ENCODE results near the gene ORMDL3.
"Not testable (repeated sequence)": the region's sequence is repeated elsewhere in the genome, so short reads cannot be mapped to it uniquely, and the experiment has no call there.

Gene ORMDL3

DNA sequence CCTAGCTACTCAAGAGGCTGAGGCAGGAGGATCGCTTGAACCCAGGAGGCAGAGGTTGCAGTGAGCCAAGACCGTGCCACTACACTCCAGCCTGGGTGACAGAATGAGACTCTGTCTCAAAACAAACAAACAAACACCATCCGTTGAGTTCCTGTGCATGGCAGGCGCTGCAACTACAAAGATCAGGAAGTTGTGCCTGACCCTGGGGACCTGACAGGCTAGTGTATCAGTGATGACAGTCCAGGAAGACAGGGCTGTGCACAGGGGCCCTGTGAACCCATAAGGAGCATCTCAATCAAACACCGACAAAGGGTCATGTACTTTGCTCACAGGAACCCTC, 21.1 kb upstream of the ORMDL3 start:
- DNase-seq: not testable (repeated sequence)

DNA sequence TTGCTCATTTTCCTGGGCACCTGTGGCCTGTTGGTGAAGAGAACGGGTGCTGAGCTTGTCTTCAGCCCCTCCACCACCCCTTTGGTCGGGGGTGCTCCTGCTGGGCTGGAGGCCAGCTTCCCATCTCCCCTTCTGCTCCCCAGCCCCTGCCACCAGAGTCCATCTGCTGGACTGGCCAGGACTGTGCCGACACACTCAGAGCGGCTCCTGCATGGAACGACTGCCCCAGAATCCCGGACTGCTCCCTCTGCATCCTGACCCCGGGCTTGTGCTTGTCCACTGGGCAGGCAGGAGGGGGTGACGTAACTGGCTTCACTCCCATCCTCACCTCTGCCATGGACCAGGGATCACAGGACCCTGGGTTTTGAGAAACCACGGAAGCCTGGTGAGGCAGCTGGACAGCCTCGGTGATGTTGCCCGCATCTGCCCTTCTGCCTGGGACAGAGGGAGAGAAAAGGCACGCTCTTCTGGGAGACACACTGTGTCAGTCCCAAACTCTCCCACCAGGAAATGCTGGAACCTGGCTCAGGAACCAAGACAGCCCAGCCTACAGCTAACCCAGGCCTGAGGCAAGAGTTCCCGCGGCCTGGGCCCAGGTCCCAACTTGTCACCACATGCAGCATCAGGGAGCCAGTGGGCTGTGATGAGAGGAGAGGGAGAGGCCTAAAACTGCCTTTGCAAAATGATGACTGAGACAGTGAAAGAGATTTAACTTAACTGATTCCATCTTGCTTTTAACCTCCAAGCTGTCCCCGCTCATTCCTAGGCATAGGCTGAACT, 19.3 kb upstream of the ORMDL3 start:
- no peak for DNase-seq

DNA sequence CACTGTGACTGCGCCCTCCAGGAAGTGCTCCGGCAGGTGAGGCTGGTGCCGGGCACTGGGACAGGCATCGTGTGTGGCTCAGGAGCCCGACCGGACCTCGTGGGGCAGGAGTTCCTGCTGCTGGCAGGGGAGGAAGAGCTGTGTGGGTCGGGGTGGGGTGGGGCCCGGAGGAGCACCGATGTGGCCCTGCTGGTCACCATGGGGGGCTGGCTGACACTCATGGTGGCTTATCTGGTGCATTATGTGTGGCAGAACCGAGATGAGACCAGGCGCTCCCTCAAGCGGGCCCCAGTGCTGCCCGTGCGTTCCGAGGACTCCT, 17.0 kb upstream of the ORMDL3 start:
- DNase-seq: no peak

DNA sequence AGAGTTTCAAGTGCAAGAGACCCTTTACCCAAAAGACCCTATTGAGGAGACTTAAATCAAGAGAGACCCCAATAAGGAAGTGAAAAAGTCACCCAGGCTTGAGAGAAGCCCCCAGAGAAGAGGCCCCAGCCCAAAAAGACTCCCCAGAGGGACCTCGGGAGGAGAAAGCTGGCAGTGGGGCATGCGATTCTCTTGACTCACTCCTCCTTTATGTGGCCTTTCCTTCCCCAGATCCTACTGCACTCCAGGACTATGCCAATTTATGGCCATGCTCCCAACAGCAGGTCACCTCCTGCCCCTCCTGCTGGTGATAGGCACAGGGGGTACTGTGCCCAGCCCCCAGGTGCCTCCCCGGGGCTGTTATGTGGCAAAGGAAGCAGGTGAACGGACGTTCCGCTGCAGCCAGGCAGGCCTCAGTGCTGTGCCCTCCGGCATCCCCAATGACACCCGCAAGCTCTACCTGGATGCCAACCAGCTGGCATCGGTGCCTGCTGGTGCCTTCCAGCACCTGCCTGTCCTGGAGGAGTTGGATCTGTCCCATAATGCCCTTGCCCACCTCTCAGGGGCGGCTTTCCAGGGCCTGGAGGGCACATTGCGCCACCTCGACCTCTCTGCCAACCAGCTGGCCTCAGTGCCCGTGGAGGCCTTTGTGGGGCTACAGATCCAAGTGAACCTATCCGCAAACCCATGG, 16.4 kb upstream of the ORMDL3 start:
- DNase-seq: no peak

DNA sequence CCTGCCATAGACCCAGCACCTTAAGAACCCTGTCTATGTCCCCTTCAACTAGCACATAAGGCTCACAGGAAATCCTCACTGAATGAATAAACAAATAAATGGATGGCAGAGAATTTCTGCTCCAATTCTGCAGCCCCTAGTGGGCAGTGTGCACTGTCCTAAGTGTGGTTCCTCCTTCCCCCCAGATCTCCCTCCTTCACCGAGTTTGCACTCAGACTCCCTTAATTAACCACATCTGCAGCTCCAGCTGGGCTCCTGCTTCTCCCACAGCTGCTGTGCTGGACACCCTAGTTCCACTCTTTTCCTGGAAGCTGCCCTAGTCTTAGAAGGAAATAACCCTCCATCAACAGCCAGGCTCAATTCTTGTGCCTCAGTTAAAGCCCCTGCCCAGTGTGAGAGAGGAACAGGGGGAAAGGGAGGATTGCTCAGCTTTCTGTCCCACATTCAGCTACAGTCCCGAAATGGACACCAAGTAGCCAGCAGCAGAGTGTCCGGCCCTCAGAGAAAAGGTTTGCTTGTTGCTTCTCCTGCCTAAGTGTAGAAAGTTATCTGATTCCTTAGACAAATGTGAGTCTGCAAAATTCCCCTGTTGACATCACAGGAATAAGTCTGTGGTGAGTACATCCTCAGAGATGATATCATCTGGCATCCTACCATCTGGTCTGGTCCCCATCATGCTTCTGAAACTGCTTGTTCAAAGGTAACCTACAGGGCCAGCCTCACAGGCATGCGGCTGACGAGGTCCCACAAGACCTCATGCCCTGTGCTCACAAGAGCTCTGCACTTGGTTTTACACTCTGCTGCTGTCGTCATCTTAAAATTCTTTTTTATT, 12.4 kb upstream of the ORMDL3 start:
- no peak for DNase-seq

DNA sequence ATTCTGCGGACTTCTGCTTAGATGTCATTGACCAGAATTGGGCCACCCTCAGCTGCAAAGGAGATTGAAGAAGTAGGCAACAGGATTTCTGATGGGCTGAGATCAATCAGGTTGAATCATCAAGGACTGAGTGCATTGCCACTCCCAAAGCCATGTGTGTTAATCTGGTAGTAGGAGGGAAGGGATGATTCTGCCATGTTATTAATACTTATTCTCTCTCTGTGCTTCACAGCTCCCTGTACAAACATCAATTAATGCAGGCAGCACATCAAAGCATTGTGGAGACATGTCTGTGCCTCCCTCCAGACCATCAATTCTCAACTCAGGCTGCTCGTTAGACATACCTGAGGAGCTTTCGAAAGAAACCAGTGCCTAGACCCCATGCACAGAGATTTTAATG, 11.7 kb upstream of the ORMDL3 start:
- no peak for DNase-seq

DNA sequence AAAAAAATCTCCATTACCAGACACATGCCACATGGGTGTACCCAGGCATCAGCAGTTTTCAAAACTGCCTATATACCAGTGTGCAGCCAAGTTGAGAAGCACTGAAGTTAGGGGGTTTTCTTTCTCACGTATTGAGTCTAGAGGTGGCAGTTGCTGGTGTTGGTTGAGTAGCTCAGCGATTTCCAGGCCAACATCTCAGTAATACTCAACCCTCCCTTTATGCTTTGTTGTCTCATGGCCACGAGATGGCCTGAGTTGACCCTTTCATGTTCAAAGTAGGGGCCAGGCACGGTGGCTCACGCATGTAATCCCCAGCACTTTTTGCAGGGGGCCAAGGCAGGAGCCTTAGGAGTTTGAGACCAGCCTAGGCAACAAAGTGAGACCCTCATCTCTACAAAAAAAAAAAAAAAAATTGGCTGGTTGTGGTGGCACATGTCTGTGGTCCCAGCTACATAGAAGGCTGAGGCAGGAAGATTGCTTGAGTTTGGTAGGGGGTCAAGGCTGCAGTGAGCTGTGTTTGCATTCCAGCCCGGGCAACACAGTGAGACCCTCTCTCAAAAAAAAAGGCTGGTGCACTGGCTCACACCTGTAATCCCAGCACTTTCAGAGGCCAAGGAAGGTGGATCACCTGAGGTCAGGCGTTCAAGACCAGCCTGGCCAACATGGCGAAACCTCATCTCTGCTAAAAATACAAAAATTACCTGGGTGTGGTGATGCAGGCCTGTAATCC, 10.9 kb upstream of the ORMDL3 start:
- DNase-seq: no peak

DNA sequence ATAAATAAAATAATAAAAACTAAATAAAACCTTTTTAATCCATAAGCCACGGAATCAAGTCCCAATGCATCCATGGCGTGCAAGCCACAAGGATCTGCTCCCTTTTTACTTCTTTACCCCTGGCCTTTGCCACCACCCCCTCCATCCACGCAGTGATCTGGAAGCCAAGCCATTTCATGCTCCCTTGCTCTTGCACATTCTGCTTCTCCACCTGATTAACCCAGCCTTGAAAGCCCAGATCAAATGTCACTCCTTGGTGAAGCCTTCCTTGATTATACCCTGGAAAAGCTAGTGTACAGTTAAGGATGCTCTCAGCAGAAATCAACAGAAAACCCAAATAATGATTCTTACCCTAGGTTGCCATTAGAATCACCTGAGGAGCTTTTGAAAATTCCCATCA, 10.0 kb upstream of the ORMDL3 start:
- no peak for DNase-seq

DNA sequence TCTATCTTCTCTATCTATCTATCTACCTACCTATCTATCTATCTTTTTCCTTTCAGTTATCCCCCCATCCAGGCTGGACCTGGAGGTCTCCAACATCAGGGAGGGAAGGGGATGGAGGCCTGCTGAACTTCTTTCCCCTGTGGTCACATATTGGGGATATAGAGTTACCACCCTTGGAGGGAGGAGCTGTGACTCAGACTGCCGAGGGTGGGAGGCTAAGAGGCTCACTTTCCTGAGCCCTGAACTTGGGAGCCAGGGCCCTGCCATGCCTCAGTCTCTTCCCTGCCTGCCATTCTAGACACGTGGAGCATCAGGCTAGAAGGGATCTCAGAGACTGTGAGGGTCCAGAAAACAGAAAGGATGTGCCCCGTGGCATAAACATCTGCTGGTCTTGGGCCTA, 8.5 kb upstream of the ORMDL3 start:
- DNase-seq: no peak

DNA sequence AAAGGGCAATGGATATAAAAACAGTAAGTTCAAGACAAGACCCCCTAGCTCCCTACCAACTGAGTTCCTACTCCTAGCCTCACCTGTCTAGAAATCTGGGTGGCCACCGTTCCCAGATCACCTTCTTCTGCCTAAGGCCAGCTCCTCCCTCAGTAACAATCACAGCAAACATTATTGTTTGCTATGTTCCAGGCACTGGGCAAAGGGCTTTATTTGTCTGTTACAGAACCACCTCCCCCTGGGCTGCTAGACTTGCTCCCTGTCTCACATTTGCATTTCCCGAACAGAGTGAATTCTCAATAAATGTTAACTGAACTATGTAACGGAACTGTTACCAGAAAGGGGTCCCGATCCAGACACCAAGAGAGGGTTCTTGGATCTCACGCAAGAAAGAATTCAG, 6.9 kb upstream of the ORMDL3 start:
- no peak for DNase-seq

DNA sequence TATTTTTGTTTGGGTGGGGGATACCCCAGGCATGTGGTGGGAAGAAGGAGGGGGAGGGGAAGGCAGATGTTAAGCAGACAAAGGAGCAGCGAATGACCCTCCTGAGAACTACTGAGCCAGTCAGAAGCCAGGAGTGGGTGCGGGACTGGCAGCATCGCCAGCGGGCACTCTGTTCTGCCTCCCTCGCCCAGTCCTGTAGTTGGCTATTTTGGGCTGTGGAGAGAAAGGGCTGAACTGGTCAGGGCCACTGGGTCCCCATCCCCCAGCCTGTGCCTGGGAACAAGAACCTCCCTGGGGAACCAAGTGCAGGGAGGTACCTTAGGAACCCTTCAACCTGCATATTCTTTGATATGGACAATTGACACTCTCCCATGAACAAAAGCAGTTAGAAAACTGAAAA, 6.5 kb upstream of the ORMDL3 start:
- DNase-seq: no peak

DNA sequence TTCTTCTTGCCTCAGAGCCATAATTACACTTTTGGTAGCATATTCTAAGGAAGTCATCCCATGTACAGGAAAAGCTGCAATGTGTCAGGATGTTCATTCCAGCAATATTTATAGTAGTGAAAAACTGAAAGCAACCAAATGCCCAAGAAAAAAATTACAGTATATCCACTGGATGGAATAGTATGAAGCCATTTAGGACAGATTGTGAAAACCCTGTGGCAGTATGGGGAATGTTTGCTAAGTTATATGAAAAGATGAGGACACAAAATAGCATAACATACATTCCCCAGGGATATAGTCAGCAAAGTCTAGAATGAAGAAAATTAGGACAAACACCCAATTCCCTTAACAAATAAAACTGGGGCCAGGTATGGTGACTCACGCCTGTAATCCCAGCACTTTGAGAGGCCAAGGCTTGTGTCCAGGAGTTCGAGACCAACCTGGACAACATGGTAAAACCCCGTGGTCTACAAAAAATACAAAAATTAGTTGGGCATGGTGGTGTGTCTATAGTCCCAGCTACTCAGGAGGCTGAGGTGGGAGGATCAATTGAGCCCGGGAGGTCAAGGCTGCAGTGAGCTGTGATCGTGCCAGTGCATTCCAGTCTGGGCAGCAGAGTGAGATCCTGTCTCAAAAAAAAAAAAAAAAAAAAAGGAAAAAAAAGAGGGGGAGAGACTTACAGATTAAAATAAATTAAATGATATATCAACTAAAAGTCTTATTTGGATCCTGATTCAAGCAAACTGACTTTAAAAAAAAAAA, 2.4 kb upstream of the ORMDL3 start:
- no peak for DNase-seq

DNA sequence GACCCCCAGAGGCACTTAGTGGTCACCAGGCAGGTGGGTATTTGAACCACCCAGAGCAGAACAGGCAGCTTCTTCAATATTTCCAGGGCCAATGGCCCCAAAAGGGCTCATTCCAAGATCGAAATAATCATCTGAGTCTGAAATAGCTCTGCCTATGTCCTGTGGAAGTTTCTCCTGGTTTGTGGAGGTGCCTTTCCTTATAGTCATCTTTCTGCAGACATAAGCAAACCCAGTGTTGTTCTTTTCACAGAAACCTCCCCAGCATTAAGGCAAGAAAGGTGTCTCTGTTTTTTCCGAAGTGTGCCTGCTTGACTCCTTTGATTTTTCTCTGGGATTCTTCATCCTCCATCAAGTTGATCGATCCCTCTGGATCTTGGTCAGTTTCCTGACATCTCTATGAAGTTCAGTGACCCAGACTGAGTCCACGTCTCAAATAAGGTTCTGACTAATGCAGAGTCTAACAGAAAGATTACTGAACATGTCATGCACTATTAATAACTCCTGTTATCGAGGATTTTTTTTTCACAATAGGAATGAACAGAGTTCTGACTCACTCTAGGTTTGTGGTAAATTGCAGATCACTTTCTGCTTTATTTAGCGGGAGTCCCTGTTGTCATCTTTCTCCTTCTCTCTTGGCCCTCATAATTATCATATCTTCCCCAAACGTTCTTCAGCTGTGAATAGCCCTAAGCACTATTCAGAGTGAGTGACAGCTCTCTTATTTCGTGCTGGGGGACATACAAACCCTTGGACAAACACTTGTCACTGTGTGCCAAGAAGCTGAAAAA, 1.7 kb upstream of the ORMDL3 start:
- DNase-seq: no peak

DNA sequence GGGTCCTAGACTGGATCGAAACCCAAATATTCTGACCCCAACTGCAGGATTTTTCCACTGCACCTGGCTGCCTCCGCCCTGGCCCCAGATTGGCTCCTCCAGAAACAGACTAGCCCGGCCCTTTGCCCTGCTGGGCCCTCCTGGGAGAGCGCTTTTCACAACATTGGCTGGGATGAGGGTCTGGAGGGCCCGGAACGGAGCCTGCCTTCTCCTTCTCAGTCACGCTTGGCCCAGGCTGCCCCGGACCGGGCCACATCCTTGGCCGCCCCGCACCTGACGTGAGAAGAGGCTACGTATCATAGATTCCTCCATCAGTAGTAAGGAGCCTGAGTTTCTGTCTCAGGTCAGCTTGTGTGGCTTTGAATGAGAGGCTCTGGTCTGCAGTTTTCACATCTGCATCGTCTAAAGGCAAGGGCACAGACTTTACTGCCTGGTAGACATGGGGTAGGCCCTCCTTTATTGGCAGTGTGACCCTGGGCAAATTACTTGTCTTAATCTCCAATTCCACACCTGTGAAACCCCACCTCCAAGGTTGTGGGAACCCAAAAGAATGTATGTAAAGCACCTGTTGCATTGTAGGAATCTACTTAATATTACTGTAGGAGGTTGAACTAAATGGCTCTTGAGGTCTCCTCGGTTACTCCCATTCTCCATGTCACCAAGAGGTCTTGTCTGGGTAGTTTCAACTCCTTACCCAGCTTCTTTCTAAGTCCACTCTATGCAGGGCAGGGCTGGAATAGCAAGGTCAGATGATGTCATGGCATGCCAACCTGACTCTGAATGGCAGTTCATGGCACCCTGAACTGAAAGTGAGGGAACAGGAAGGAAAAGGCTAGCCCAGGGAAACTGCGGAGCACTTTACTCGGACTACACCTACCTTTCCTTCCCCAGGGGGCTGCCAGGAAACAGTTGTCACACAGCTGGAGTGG, 792 bp upstream of the ORMDL3 start:
- DNase-seq: no peak

DNA sequence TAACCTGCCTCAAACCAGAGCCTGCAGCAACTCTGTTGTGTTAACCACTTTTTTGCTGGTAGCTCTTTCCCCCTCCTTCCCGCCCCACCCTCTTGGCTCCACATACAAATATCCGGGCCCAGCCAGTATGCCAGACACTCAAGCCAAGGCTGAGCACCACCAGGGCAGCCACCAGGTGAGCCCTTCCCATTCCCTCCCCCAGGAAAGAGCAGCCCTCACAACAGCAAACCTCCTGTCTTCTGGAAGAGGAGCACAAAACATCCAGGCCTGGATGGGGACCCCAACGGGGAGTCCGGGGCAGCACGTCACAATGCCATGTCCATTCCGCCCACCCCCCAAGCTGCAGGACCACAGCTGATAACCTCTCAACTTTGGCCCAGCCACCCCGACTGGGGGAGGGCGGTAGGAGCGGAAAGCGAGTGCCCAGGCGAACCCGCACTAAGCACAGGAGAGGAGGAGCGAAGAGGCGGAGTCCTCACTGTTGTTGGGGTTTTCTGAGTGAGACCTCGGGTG, 757 bp downstream of the ORMDL3 start:
- DNase-seq: no peak

DNA sequence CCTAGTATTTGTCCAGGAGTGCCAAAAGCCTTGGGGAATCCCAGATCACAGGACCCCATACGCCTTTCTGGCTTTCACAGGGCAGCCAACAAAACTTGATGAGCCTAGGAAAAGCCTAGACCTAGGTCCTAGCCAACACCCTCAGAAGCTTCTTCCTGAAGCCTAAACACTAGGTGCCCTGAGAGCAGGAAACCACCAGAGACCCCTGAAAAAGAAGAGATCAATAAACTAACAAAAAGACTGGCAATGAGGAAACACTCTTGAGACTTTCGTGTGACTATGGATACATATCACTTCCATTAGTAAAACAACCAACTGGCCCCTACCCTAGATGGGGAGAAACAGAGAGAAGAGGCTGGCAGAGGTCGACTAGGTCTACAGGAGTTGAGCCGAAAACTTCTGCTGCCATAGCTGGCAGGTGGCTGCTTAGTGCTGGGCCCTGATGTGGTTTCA, 1.2 kb downstream of the ORMDL3 start:
- no peak for DNase-seq

DNA sequence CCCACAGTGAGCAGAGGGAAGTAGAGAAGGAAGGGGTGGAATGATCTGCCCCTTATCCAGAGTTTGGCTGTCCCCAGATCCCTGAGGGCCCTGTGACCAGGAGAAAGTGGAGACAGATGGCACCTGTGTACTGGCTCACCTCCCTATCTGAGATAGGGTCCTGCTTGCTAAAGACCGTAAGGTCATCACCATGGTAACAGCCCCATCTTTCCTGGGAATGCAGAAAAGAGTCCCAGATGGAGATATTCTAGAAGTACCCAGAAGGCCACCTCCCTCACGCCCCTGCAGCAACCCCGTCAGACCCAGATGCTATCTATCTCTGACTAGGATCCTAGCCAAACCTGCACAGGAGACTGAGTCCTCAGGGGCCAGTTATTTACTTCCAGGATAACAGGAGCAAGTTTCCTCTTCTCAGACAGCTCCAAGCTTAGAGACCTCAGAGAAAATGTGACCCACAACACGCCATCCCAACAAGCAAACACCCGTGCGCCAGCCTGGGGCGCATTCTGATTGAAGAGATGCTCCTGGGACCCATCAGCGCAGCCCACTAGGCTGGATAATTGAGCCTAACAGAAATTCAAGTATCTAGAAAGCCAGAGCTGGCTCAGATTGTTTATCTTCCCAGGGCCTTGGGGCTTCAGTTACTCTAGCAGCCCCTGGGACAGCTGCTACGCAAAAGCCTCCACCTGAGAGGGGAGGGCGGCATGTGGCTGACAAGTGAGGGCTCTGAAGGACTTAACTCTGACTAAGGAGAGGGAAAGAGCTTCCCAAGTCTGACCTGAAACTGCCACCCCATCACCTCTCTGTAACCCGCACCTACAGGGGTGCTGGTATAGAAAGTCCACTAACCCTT, 1.9 kb downstream of the ORMDL3 start:
- no peak for DNase-seq

DNA sequence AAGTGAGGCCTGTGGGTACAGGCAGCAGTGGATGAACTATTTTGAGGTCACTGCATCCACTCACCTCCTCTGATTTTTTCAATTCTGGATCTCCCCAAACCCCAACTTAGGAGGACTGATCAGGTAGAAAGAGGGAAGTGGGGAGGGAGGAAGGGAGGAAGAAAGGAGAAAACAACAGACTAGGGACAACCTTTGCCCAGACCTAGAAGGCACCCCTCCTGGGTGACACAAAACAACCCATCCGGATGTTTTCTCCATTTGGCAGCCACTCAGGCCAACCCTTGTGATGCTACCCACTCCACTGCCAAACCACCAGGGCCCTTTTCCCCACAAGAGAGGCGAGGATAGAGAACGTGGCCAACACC, 2.7 kb downstream of the ORMDL3 start:
- DNase-seq: no peak

All from NCI-H1694 treated with DMSO at 0.1 percent for 48 hours (cell line).